Suprapubic skin (tissue), 4 donors: Measurements from ENCODE around the gene NPHP4.

Source experiments
- POLR2A ChIP-seq, 2 donors: fragments of 450-650 bp; IDR thresholded peaks; one replicate each; pipeline ENCODE4 v1.6.1; 2017; ENCODE audit warnings: antibody characterized with exemption in 2 of 2, mild to moderate bottlenecking in 2 of 2, moderate library complexity in 2 of 2
- POLR2AphosphoS5 ChIP-seq, 3 donors: sonication (generic); formaldehyde crosslinking; IDR thresholded peaks; one replicate each; pipeline ENCODE4 v1.6.1; 2017; ENCODE audit warnings: antibody characterized with exemption in 3 of 3

DNA sequence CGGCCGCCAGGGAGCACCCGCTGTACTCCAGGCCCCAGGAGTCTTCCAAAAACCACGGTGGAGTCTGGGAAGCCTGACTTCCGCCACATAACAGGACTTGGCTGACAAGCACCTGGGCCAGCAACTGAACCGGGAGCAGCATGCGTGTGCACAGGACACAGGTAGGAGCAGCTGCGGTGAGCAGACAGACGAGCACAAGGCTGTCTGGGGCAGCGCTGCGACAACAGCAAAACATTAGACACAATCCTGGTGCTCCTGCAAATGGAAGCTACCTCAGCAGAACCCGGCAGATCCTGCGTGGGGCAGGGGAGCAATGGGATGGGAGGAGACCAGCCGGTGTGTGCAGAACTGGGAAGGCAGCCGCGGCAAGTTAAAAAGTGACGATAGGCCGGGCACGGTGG, 80.4 kb downstream of the NPHP4 start:
- TF ChIP-seq POLR2AphosphoS5 (IDR thresholded peaks at IDR 0.05) (no peak), POLR2A (IDR thresholded peaks at IDR 0.05) (no peak)
